Left renal pelvis (tissue), 4 donors: ENCODE measurements around the gene ZNF786. TPM values are rescaled to one million over a fixed set of nuclear protein-coding genes. Genes with fewer than 3 reads are reported as not detected.
"Not testable (repeated sequence)": the region's sequence is repeated elsewhere in the genome, so short reads cannot be mapped to it uniquely, and the experiment has no call there.

Experiments used
- DNase-seq, 4 donors: peaks; one replicate each; pipeline ENCODE4 v3.0.0-alpha.2; 2013; ENCODE audit warnings: low read depth in 4 of 4, low spot score in 3 of 4
- polyA plus RNA-seq, 4 donors: library from polyadenylated mRNA; unstranded; fragments of 120-200 nt; gene quantifications; one replicate each; pipeline ENCODE4 v1.2.1, GENCODE V29; 2013; ENCODE audit not compliant: insufficient read length in 4 of 4

Gene ZNF786
- polyA plus RNA-seq, 4 donors: 7.3 to 11.1 (median 9.9) TPM

- DNase-seq: no peak
These were observed 53.8 kb downstream of the ZNF786 start for GRCh38 chr7:149036676-149037075.

GRCh38 chr7:149031353-149031910 is 59.1 kb downstream of the ZNF786 start:
- DNase-seq: no peak

GRCh38 chr7:149030439-149030838 is 60.1 kb downstream of the ZNF786 start:
- not testable (repeated sequence) for DNase-seq

- DNase-seq: peak; percentile 96 to 98 (median 97)
These were observed 62.0 kb downstream of the ZNF786 start, which contains the start of gene PDIA4 for GRCh38 chr7:149028346-149029109. Gene PDIA4, minus strand, starts transcription at chr7:149028505. Its CDS starts 97 bp downstream, at chr7:149028408.

- DNase-seq: no peak
These were observed 62.7 kb downstream of the ZNF786 start for GRCh38 chr7:149027611-149028345.

GRCh38 chr7:149027055-149027454 is 63.5 kb downstream of the ZNF786 start:
- DNase-seq: no peak

- no peak for DNase-seq
These were observed 66.9 kb downstream of the ZNF786 start for GRCh38 chr7:149023662-149024061.

- DNase-seq: no peak
These were observed 67.7 kb downstream of the ZNF786 start for GRCh38 chr7:149022756-149023360.

GRCh38 chr7:149021725-149022062 is 68.8 kb downstream of the ZNF786 start:
- no peak for DNase-seq

GRCh38 chr7:149020483-149020882 is 70.0 kb downstream of the ZNF786 start:
- no peak for DNase-seq

Other genes starting within 250 kb of the ZNF786 start
- 10 to 100 TPM; 31.4 to 48.5 (median 40.6) TPM for gene EZH2, start 206.4 kb downstream of the ZNF786 start, polyA plus RNA-seq
- gene PDIA4, start 62.2 kb downstream of the ZNF786 start, polyA plus RNA-seq: 100 to 1,000 TPM; 136 to 199 (median 184) TPM
- 1 to 10 TPM; 6.2 to 7.6 (median 7.0) TPM for gene ZNF425, start 35.6 kb upstream of the ZNF786 start, polyA plus RNA-seq
- gene ZNF398, start 56.7 kb upstream of the ZNF786 start, polyA plus RNA-seq: 10 to 100 TPM; 13.1 to 15.4 (median 14.4) TPM
- gene ZNF282, start 104.8 kb upstream of the ZNF786 start, polyA plus RNA-seq: 10 to 100 TPM; 24.2 to 31.5 (median 26.6) TPM
- gene ZNF212, start 148.9 kb upstream of the ZNF786 start, polyA plus RNA-seq: 10 to 100 TPM; 15.5 to 21.2 (median 18.0) TPM
- gene ZNF783, start 171.5 kb upstream of the ZNF786 start, polyA plus RNA-seq: 10 to 100 TPM; 11.3 to 18.5 (median 14.4) TPM